GM23338 (cell line): ENCODE data around the gene ITGA8. TPM values are rescaled to one million over a fixed set of nuclear protein-coding genes. Genes with fewer than 3 reads are reported as not detected.

Source experiments
- ATAC-seq: fragments of 200-7000 bp; cut with Tn5 transposase; 3 replicates; pipeline ENCODE4 v1.9.1; 2020
- DNase-seq: peaks from one replicate; pipeline ENCODE4 v3.0.0-alpha.2; 2015; ENCODE audit warnings: low spot score
- H2AFZ ChIP-seq: fragments of 200-600 bp; sonication (generic); 2 replicates; pipeline ENCODE4 v1.8.0; 2016; ENCODE audit warnings: antibody characterized with exemption, mild to moderate bottlenecking, moderate library complexity
- H3F3A ChIP-seq: fragments of 200-600 bp; sonication (generic); replicated peaks from 2 replicates; pipeline ENCODE4 v1.8.0; 2017; ENCODE audit warnings: antibody characterized with exemption, mixed run types, low read depth
- H3K27ac ChIP-seq: fragments of 200-600 bp; sonication (generic); 2 replicates; pipeline ENCODE4 v1.6.1; 2016; ENCODE audit warnings: low read depth
- H3K27me3 ChIP-seq: fragments of 200-600 bp; sonication (generic); 2 replicates; pipeline ENCODE4 v1.8.0; 2016; ENCODE audit warnings: mild to moderate bottlenecking, mixed run types, moderate library complexity; ENCODE audit not compliant: insufficient read depth
- H3K36me3 ChIP-seq: fragments of 200-600 bp; sonication (generic); 2 replicates; pipeline ENCODE4 v1.8.0; 2016; ENCODE audit warnings: mild to moderate bottlenecking; ENCODE audit not compliant: insufficient read depth
- H3K4me1 ChIP-seq: fragments of 200-600 bp; sonication (generic); 2 replicates; pipeline ENCODE4 v1.8.0; 2016; ENCODE audit warnings: mild to moderate bottlenecking, moderate library complexity; ENCODE audit not compliant: insufficient read depth
- H3K4me2 ChIP-seq: fragments of 200-600 bp; sonication (generic); 2 replicates; pipeline ENCODE4 v1.7.1; 2017; ENCODE audit warnings: mixed run types
- H3K4me3 ChIP-seq: fragments of 200-600 bp; sonication (generic); 2 replicates; pipeline ENCODE4 v1.6.1; 2016; ENCODE audit warnings: mixed run types
- H3K79me2 ChIP-seq: fragments of 200-600 bp; sonication (generic); replicated peaks from 2 replicates; pipeline ENCODE4 v1.8.0; 2017; ENCODE audit warnings: mild to moderate bottlenecking; ENCODE audit not compliant: insufficient read depth
- H3K9me2 ChIP-seq: fragments of 200-600 bp; sonication (generic); 2 replicates; pipeline ENCODE4 v1.8.0; 2017; ENCODE audit not compliant: insufficient read depth
- H4K20me1 ChIP-seq: fragments of 200-600 bp; sonication (generic); replicated peaks from 2 replicates; pipeline ENCODE4 v1.8.0; 2017; ENCODE audit warnings: mild to moderate bottlenecking; ENCODE audit not compliant: insufficient read depth
- H3K27ac Mint-ChIP-seq: 2 replicates; pipeline ENCODE4 v1.8.0; 2020; ENCODE audit warnings: inconsistent platforms, mild to moderate bottlenecking, moderate library complexity, mixed read lengths
- H3K27me3 Mint-ChIP-seq: 3 replicates; pipeline ENCODE4 v1.8.0; 2022; ENCODE audit warnings: low read depth, mild to moderate bottlenecking, moderate library complexity, mixed read lengths, inconsistent platforms; ENCODE audit not compliant: insufficient read depth, poor library complexity
- H3K36me3 Mint-ChIP-seq: 3 replicates; pipeline ENCODE4 v1.8.0; 2021; ENCODE audit warnings: low read depth, mild to moderate bottlenecking, inconsistent platforms, moderate library complexity, mixed read lengths
- H3K4me1 Mint-ChIP-seq: 3 replicates; pipeline ENCODE4 v1.8.0; 2020; ENCODE audit warnings: mild to moderate bottlenecking, inconsistent platforms, mixed read lengths
- H3K4me3 Mint-ChIP-seq: 3 replicates; pipeline ENCODE4 v1.8.0; 2021; ENCODE audit warnings: moderate library complexity, mild to moderate bottlenecking, inconsistent platforms, mixed read lengths
- H3K9me3 Mint-ChIP-seq: 3 replicates; pipeline ENCODE4 v1.8.0; 2020; ENCODE audit warnings: moderate library complexity, mild to moderate bottlenecking, inconsistent platforms, mixed read lengths
- CREB1 ChIP-seq: fragments of 250-450 bp; sonication (Bioruptor Pico); IDR thresholded peaks from 2 replicates; pipeline ENCODE4 v1.5.0; 2020; ENCODE audit warnings: low read depth, mild to moderate bottlenecking, moderate library complexity
- CTCF ChIP-seq, 2 experiments: fragments of 200-600 bp in 1 of 2; sonication (generic) in 1 of 2; conservative IDR thresholded peaks; 2 replicates each; pipeline versions ENCODE4 v1.5.1 to v1.6.1; 2016 to 2017; ENCODE audit warnings: antibody characterized with exemption in 2 of 2, low read depth in 2 of 2, mild to moderate bottlenecking in 2 of 2, moderate library complexity in 1 of 2
- ETS1 ChIP-seq: IDR thresholded peaks from 2 replicates; pipeline ENCODE4 v1.6.1; 2016; ENCODE audit warnings: antibody characterized with exemption
- EZH2 ChIP-seq: fragments of 200-600 bp; sonication (generic); IDR thresholded peaks from one replicate; pipeline ENCODE4 v1.8.0; 2017; ENCODE audit warnings: antibody characterized with exemption, mild to moderate bottlenecking, low read depth; ENCODE audit not compliant: unreplicated experiment
- EZH2phosphoT487 ChIP-seq: fragments of 200-600 bp; sonication (generic); IDR thresholded peaks from one replicate; pipeline ENCODE4 v1.8.1; 2018; ENCODE audit warnings: antibody characterized with exemption; ENCODE audit not compliant: unreplicated experiment
- JUNB ChIP-seq: IDR thresholded peaks from one replicate; pipeline ENCODE4 v1.6.1; 2016; ENCODE audit warnings: antibody characterized with exemption; ENCODE audit not compliant: unreplicated experiment
- NANOG ChIP-seq: IDR thresholded peaks from 2 replicates; pipeline ENCODE4 v1.6.1; 2016; ENCODE audit warnings: antibody characterized with exemption, borderline replicate concordance
- POLR2AphosphoS5 ChIP-seq: IDR thresholded peaks from 2 replicates; pipeline ENCODE4 v1.6.1; 2016; ENCODE audit warnings: antibody characterized with exemption, low read depth
- REST ChIP-seq: IDR thresholded peaks from one replicate; pipeline ENCODE4 v1.6.1; 2018; ENCODE audit warnings: antibody characterized with exemption; ENCODE audit not compliant: unreplicated experiment
- STAT1 ChIP-seq: IDR thresholded peaks from one replicate; pipeline ENCODE4 v1.6.1; 2016; ENCODE audit warnings: antibody characterized with exemption; ENCODE audit not compliant: unreplicated experiment
- ZNF114 ChIP-seq: fragments of 250-450 bp; sonication (Bioruptor Pico); IDR thresholded peaks from 2 replicates; pipeline ENCODE4 v1.5.0; 2020; ENCODE audit warnings: mild to moderate bottlenecking, moderate library complexity
- ZNF331 ChIP-seq: fragments of 250-450 bp; sonication (Bioruptor Pico); IDR thresholded peaks from 2 replicates; pipeline ENCODE4 v1.5.0; 2020; ENCODE audit warnings: low read depth, mild to moderate bottlenecking, moderate library complexity
- ZNF462 ChIP-seq: fragments of 250-450 bp; sonication (Bioruptor Pico); IDR thresholded peaks from 2 replicates; pipeline ENCODE4 v1.5.0; 2020; ENCODE audit warnings: mild to moderate bottlenecking, moderate library complexity
- polyA plus RNA-seq: library from polyadenylated mRNA; unstranded; fragments of >200 nt; fragmentation: Nextera tagmentation; extraction: Ambion mirVana; gene quantifications from 2 replicates; pipeline ENCODE4 v1.2.1, GENCODE V29; 2016
- total RNA-seq: library from RNA; depleted of rRNA; stranded (reverse); fragments of >200 nt; shearing (Covaris generic); gene quantifications from 2 replicates; pipeline ENCODE4 v1.2.3, GENCODE V29; 2014

The ITGA8 gene
- total and polyA plus RNA-seq, 2 experiments from 2014 or later: not detected

- no peak for TF ChIP-seq JUNB
- no peak for TF ChIP-seq EZH2phosphoT487
- TF ChIP-seq STAT1: no peak
- TF ChIP-seq POLR2AphosphoS5: no peak
- no peak for TF ChIP-seq EZH2
- no peak for TF ChIP-seq ZNF114
- TF ChIP-seq ETS1: no peak
- TF ChIP-seq NANOG: no peak
- no peak for TF ChIP-seq ZNF331 (CRISPR knock-in tag)
- no peak for TF ChIP-seq CREB1 (CRISPR knock-in tag)
- TF ChIP-seq REST: no peak
- no peak for TF ChIP-seq CTCF (conservative IDR thresholded peaks at IDR 0.05; ENCODE audit: low read depth in 2 of 2)
- TF ChIP-seq ZNF462 (CRISPR knock-in tag): no peak
- H3K4me3 Mint-ChIP-seq: no peak overlapping the region
- no peak overlapping the region for H3K4me3 ChIP-seq
- ATAC-seq (no peak), DNase-seq (no peak)
- no peak overlapping the region for H3K27ac Mint-ChIP-seq
- no peaks in the 10 kb centered on the region for H3K27me3 ChIP-seq
- H2AFZ ChIP-seq: no peak overlapping the region
- H3F3A ChIP-seq: no peaks in the 10 kb centered on the region
- H3K4me1 ChIP-seq: no peaks in the 10 kb centered on the region
- no peaks in the 10 kb centered on the region for H3K36me3 Mint-ChIP-seq
- no peaks in the 10 kb centered on the region for H3K79me2 ChIP-seq
- peaks cover 4% of the 10 kb centered on the region; the same call in 2 of the 3 replicates for H3K4me1 Mint-ChIP-seq
- H3K9me3 Mint-ChIP-seq: no peaks in the 10 kb centered on the region
- H4K20me1 ChIP-seq: no peaks in the 10 kb centered on the region
- H3K27ac ChIP-seq: no peak overlapping the region
- H3K4me2 ChIP-seq: no peak overlapping the region
- H3K27me3 Mint-ChIP-seq: no peaks in the 10 kb centered on the region
- no peaks in the 10 kb centered on the region for H3K9me2 ChIP-seq
- no peaks in the 10 kb centered on the region for H3K36me3 ChIP-seq
These were observed 83.3 kb downstream of the ITGA8 start for GRCh38 chr10:15636446-15636845.
